ENCODE data around the gene ABCC1.
"Not testable (repeated sequence)": the region's sequence is repeated elsewhere in the genome, so short reads cannot be mapped to it uniquely, and the experiment has no call there.

ABCC1 gene

DNA sequence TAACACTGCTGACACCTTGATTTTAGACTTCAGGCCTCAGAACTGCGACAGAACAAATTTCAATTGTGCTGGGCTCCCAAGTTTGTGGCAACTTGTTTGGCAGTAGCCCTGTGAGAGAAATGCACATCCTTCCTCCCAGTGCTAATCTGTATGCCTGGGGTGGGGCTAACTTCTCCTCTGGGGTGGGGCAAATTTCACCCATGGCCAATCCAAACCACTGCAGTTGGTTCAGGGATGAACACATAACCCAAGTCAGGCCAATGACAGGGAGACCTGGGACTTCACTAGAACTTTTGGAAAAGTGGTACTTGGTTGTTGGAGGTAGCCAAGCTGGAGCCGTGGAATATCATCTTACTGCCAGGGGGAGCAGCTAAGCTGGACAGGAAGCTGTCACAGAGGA is 217.5 kb downstream of the ABCC1 start:
- DNase-seq = no peak

DNA sequence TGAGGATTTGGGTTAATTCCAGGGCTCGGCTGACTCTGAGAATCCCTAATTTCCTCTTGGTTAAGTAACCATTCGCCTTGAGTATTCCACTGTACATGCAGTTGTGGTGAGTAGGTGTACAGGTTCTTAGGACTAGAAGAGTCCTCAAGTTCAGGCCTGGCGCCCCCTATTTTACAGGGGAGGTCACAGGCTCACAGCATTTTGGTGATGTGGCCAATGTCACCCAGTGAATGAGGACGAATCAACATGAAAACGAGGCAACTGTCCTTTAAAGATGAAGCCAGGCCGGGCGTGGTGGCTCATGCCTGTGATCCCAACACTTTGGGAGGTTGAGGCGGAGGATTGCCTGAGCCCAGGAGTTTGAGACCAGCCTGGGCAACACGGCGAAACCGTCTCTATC is 218.5 kb downstream of the ABCC1 start:
- DNase-seq = no peak

- no peak for DNase-seq
Measured at GRCh38 chr16:16168431-16168830, 219.0 kb downstream of the ABCC1 start.

- no peak for DNase-seq
Measured at GRCh38 chr16:16169615-16170014, 220.2 kb downstream of the ABCC1 start.

DNA sequence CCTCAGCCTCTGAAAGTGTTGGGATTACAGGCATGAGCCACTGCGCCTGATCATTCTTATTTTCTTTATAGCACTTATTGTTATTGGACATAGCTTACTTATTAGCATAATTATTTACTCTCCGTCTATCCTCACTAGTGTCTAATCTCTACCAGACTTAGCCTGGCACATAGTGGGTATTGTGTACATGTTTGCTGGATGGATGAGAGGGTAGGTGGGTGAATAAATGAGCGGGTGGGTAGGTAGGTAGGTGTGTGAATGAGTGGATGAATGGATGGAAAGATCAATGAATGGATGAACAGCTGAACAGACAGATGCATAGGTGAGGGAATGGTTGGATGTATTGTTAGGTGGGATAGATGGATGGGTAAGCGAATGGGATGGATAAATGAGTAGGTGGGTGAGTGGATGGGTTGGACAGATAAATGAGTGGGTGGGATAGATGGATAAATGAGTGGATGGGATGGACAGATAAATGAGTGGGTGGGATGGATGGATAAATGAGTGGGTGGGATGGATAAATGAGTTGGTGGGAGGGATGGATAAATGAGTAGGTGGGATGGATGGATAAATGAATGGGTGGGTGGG is 222.0 kb downstream of the ABCC1 start:
- no peak for DNase-seq

DNA sequence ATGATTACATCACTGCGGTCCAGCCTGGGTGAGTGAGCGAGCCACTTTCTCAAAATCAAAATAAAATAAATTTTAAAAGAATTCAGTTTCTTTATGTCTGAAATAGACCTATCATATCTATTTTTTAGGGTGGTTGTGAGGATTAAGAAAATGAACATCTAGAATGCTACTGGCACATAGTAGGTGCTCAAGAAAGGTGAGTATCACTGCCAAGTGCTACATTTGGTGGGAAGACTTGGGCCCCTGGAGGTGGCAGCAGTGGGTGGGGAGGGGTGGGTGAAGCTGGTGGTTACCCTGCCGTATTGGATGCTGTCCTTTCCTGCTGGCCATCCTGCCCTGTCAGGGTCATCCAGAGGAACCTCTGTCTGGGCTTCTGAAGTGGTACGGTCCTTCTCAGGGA is 223.6 kb downstream of the ABCC1 start:
- DNase-seq = no peak

DNA sequence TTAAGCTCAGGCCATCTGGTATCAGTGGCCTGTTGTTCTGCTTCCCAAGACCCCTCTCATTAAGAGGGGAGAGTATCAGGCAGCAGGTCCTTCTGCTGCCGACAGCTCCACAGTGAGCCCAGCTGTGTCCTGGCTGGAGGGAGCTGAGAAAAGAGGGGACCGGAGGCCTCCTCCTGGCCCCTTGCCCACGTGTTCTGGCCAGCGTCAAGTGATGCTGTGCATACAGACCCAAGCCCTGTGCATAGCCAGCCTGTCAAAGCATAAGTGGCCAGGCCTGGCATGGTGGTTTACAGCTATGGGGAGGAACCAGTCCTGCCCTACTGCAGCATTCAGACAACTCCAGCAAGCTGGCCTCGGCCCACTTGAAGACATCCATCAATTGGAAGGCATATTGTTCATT is 225.9 kb downstream of the ABCC1 start:
- DNase-seq = no peak

- no peak for DNase-seq
Measured at GRCh38 chr16:16176328-16176727, 226.9 kb downstream of the ABCC1 start.

GRCh38 chr16:16178455-16179162 is 229.2 kb downstream of the ABCC1 start:
- no peak for DNase-seq

GRCh38 chr16:16181748-16182147 is 232.3 kb downstream of the ABCC1 start:
- DNase-seq = not testable (repeated sequence)

DNA sequence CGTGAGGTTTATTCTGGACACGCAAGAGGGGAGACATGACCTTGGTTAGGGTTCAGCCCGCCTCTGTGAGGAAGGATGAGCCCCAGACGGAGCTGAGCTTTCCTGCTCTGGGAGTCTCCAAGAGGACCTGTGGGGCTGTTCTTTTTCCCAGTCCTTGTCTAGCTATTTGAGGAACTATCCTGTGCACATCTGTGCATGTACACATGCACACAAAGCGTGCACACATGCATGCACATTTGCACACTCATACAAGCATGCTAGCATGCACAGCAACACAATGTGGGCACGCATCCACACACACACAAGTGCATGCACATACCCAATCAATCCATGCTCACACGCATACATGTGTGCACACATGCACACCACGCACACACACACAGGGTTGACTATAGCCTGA is 233.5 kb downstream of the ABCC1 start:
- DNase-seq = no peak

DNA sequence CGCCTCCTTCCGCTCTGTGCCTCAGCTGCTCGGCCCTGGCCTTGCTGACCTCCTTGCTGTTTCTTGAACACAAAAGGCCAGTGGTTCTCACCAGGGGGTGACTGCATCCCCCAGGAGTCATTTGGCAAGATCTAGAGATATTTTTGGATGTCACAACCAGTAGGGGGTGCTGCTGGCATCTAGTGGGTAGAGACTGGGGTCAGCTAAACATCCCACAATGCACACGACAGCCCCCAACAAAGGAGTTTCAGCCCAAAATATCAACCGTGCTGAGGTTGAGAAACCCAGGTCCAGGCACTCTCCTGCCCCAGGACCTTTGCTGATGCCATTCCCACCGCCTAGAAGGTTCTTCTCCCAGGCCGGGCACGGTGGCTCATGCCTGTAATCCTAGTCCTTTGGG is 234.1 kb downstream of the ABCC1 start:
- no peak for DNase-seq

- DNase-seq = no peak
Measured at GRCh38 chr16:16184594-16184993, 235.2 kb downstream of the ABCC1 start.

DNA sequence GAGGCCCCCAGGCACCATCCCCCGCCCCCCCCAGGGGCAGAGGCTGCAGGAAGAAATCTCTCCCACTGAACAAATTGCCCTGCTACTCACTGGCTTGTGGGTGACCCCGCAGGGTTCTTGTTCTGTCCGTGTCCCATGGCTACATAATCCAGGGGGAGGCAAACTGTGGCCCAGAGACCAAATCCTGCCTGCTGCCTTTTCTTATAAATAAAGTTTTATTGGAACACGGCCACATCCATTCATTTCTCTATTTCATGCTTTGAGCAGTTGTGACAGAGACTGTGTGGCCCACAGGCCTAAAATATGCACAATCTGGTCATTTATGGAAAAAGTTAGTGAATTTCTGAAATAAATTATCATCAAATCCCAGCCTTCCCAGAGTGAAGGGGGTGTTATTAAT is 235.7 kb downstream of the ABCC1 start:
- no peak for DNase-seq

GRCh38 chr16:16186820-16187219 is 237.4 kb downstream of the ABCC1 start:
- no peak for DNase-seq

- no peak for DNase-seq
Measured at GRCh38 chr16:16188827-16189226, 239.4 kb downstream of the ABCC1 start.

DNA sequence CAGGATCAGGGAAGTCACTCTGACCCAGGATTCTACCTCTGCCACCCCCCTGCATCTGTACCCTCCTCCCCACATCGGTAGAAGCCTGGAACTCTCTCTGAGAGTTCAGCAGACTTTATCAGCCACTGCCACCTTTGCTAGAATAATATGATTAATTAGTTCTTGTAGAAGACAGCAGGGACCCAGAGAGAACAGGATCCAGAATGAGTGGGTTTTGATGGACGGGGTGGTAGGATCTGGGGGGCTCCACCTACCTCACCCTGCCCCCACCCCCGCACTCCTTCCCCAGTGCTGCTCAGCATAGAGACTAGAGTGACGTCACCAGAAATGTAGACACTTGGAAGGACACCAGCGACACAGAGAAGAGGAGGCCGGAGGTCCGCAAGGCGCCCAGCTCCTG is 240.4 kb downstream of the ABCC1 start:
- no peak for DNase-seq

DNA sequence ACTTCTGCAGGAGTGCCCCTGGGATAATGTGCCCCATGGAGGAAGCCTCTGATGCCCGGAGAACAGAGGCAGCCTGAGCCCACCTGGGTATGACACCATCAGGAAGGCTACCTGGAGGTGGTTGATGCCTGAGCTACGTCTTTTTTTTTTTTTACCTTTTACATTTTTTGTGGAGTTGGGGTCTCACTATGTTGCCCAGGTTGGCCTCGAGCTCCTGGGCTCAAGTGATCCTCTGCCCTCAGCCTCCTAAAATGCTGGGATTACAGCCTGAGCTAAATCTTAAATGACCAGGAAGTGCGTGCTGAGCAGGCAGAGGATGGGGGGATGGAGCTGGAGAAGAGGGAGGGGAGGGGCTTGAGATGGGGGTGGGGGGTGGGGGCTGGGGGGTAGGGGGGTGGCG is 241.1 kb downstream of the ABCC1 start:
- DNase-seq = no peak

DNA sequence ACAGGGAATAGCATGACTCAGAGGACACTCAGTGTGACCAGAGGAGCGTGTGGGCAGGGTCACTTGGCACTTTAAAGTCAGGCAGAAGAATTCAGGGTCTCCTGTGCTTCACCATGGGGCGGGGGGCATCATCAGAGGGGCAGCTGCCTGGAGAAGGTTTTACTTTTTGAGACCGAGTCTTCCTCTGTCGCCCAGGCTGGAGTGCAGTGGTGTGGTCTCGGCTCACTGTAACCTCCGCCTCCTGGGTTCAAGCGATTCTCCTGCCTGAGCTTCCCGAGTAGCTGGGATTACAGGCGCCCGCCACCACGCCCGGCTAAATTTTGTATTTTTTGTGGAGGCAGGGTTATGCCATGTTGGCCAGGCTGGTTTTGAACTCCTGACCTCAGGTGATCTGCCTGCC is 241.6 kb downstream of the ABCC1 start:
- DNase-seq = not testable (repeated sequence)

DNA sequence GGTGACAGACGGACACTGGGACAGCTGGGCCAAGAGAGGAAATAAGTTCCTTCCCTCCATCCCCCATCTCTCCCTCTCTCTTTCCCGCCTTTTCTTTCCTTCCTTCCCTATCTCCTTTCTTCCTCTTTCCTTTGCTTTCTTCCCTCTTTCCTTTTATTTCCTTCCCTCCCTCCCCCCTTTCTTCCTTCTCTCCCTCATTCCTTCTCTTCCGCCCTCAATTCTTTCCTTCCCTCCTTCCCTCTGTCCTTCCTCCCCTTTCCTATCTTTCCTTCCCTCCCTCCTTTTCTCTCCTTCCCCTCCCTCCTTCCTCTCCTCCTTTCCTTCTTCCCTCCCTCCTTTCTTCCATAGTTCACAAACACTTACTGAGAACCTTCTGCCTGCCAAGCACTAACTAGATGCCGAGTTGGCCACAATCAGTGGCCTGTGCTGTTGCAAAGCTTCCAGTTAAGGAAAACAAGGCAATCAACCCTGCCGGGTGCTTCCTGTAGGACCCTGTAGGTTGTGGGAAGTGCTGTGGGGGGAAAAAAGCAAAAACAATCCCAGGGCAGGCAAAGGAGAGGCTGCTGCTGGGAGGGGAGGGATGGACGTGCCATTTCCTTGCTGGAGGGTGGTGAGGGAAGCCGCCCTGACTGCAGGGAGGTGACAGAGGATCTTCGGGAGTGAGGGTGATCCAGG is 242.2 kb downstream of the ABCC1 start:
- no peak for DNase-seq
